ENCODE results near the gene FILIP1.

FILIP1 gene

GRCh38 chr6:75374961-75375400 lies 118.6 kb downstream of the FILIP1 start:
- DNase-seq, result no peak

- DNase-seq, result no peak
These were observed 120.7 kb downstream of the FILIP1 start for GRCh38 chr6:75372884-75373283.

GRCh38 chr6:75370011-75370410 lies 123.6 kb downstream of the FILIP1 start:
- DNase-seq, result no peak

- no peak for DNase-seq
These were observed 124.7 kb downstream of the FILIP1 start for GRCh38 chr6:75368864-75369402.

- DNase-seq, result no peak
These were observed 125.3 kb downstream of the FILIP1 start for GRCh38 chr6:75368151-75368779.

- no peak for DNase-seq
These were observed 130.3 kb downstream of the FILIP1 start for GRCh38 chr6:75363304-75363703.

GRCh38 chr6:75353644-75354043 lies 140.0 kb downstream of the FILIP1 start:
- no peak for DNase-seq

- DNase-seq, result no peak
These were observed 142.0 kb downstream of the FILIP1 start for GRCh38 chr6:75351570-75351969.

- DNase-seq, result no peak
These were observed 142.8 kb downstream of the FILIP1 start for GRCh38 chr6:75350808-75351207.

- DNase-seq, result no peak
These were observed 143.4 kb downstream of the FILIP1 start for GRCh38 chr6:75350156-75350555.

- no peak for DNase-seq
These were observed 144.2 kb downstream of the FILIP1 start for GRCh38 chr6:75349262-75349984.

GRCh38 chr6:75348882-75349261 lies 144.7 kb downstream of the FILIP1 start:
- DNase-seq, result no peak

- DNase-seq, result no peak
These were observed 145.5 kb downstream of the FILIP1 start for GRCh38 chr6:75347898-75348610.

- no peak for DNase-seq
These were observed 148.2 kb downstream of the FILIP1 start for GRCh38 chr6:75345413-75345812.

- DNase-seq, result no peak
These were observed 149.1 kb downstream of the FILIP1 start for GRCh38 chr6:75344455-75344854.

- DNase-seq, result no peak
These were observed 149.6 kb downstream of the FILIP1 start for GRCh38 chr6:75344021-75344420.

GRCh38 chr6:75337835-75338580 lies 155.6 kb downstream of the FILIP1 start:
- DNase-seq, result no peak

- no peak for DNase-seq
These were observed 159.1 kb downstream of the FILIP1 start for GRCh38 chr6:75334266-75335040.

- DNase-seq, result no peak
These were observed 159.9 kb downstream of the FILIP1 start for GRCh38 chr6:75333676-75334200.

GRCh38 chr6:75331151-75331550 lies 162.4 kb downstream of the FILIP1 start:
- DNase-seq, result no peak

GRCh38 chr6:75329703-75330102 lies 163.9 kb downstream of the FILIP1 start:
- DNase-seq, result no peak

- DNase-seq, result no peak
These were observed 165.8 kb downstream of the FILIP1 start for GRCh38 chr6:75327807-75328206.
